ENCODE measurements around the gene HDDC2. TPM values are rescaled to one million over a fixed set of nuclear protein-coding genes. Genes with fewer than 3 reads are reported as not detected.

Gene HDDC2
- total RNA-seq, 1 experiment from 2014 or later: 95.6 TPM

- Histone ChIP-seq H3K9me2 (ENCODE audit: insufficient read depth) (no peaks in the 10 kb centered on the region), H3K4me1 (ENCODE audit: control insufficient read depth in 1 of 2, insufficient read depth in 2 of 2, low read length in 2 of 2) (no peaks in the 10 kb centered on the region), H3K9me3 (ENCODE audit: control insufficient read depth in 1 of 2, insufficient read depth in 1 of 2, low read depth in 1 of 2, low read length in 2 of 2) (no peaks in the 10 kb centered on the region), H2AFZ (ENCODE audit: low read depth, low read length, poor library complexity, severe bottlenecking) (no peak overlapping the region), H3K27ac (ENCODE audit: low read depth, low read length) (no peak overlapping the region), H3K4me2 (ENCODE audit: low read length) (no peak overlapping the region), H3K9ac (ENCODE audit: low read length) (no peak overlapping the region), H3K79me2 (ENCODE audit: insufficient read depth, low read length) (no peaks in the 10 kb centered on the region), H3K27me3 (ENCODE audit: insufficient read depth, low read length) (no peaks in the 10 kb centered on the region), H3K4me3 (replicated peaks in 1 of 2; ENCODE audit: low read depth in 1 of 2, low read length in 2 of 2) (no peak overlapping the region), H3K36me3 (ENCODE audit: control insufficient read depth in 1 of 2, insufficient read depth in 2 of 2, low read length in 2 of 2) (no peaks in the 10 kb centered on the region), H4K20me1 (ENCODE audit: insufficient read depth) (no peaks in the 10 kb centered on the region)
- ChIA-PET RAD21 (ENCODE audit: low non-redundant PET in 1 of 2, low total read pairs in 2 of 2, uncharacterized antibody in 2 of 2, unreplicated experiment in 2 of 2) (no interaction called here), POLR2A (no interaction called here), CTCF (no interaction called here)
- intact Hi-C loops (cut with micrococcal nuclease): no loop called here
- ATAC-seq (no peak), DNase-seq (ENCODE audit: low read depth, low spot score) (no peak)
- TF ChIP-seq MAX (IDR thresholded peaks at IDR 0.05): no peak
- TF ChIP-seq SIN3A (IDR thresholded peaks at IDR 0.05; ENCODE audit: low read depth): no peak
- TF ChIP-seq EZH2phosphoT487 (IDR thresholded peaks at IDR 0.05; ENCODE audit: borderline replicate concordance): no peak
- TF ChIP-seq SP1 (IDR thresholded peaks at IDR 0.05; ENCODE audit: low read depth): no peak
- no peak for TF ChIP-seq JUND (IDR thresholded peaks at IDR 0.05)
- TF ChIP-seq SRF (IDR thresholded peaks at IDR 0.05; ENCODE audit: low read depth): no peak
- no peak for TF ChIP-seq CBX3 (IDR thresholded peaks at IDR 0.05; ENCODE audit: low read depth)
- no peak for TF ChIP-seq REST (IDR thresholded peaks at IDR 0.05; ENCODE audit: low read depth)
- no peak for TF ChIP-seq CEBPB (IDR thresholded peaks at IDR 0.05; ENCODE audit: low read depth)
- TF ChIP-seq POLR2AphosphoS5 (IDR thresholded peaks at IDR 0.05; ENCODE audit: low read depth, low read length): no peak
- TF ChIP-seq EGR1 (IDR thresholded peaks at IDR 0.05; ENCODE audit: low read depth): no peak
- no peak for TF ChIP-seq FOSL1 (IDR thresholded peaks at IDR 0.05; ENCODE audit: low read depth)
- TF ChIP-seq EZH2 (IDR thresholded peaks at IDR 0.05): no peak
- no peak for TF ChIP-seq CTCF (IDR thresholded peaks at IDR 0.05 in 2 of 3, conservative IDR thresholded peaks at IDR 0.05 in 1 of 3; ENCODE audit: borderline replicate concordance in 1 of 3, insufficient read depth in 1 of 3, low read depth in 2 of 3, low read length in 2 of 3)
- no TSS peak for BruUV-seq (replicated peaks)
Observed at GRCh38 chr6:125257351-125257750, 44.4 kb downstream of the HDDC2 start.

All from HCT116 (cell line).